Peyer's patch (tissue), 4 donors: ENCODE results near the gene CARD14. TPM values are rescaled to one million over a fixed set of nuclear protein-coding genes. Genes with fewer than 3 reads are reported as not detected.
"Not testable (repeated sequence)": the region's sequence is repeated elsewhere in the genome, so short reads cannot be mapped to it uniquely, and the experiment has no call there.

ENCODE experiments used
- DNase-seq, 3 donors: peaks; one replicate each; pipeline ENCODE4 v3.0.0-alpha.2; 2017 to 2019
- H3K27ac ChIP-seq, 4 donors: fragments of 200-600 bp; sonication (generic); one replicate each; pipeline ENCODE4 v1.5.1; 2016 to 2019
- H3K27me3 ChIP-seq, 2 donors: fragments of 200-600 bp; sonication (generic); one replicate each; pipeline ENCODE4 v1.5.1; 2019
- H3K36me3 ChIP-seq, 3 donors: fragments of 200-600 bp; sonication (generic); one replicate each; pipeline ENCODE4 v1.5.1; 2016 to 2019
- H3K4me1 ChIP-seq, 4 donors: fragments of 200-600 bp; sonication (generic); one replicate each; pipeline ENCODE4 v1.5.1; 2016 to 2019
- H3K4me3 ChIP-seq, 4 donors: fragments of 200-600 bp; sonication (generic); 1 replicate in 3 of 4; 2 replicates in 1 of 4; pipeline ENCODE4 v1.5.1; 2016 to 2019; ENCODE audit warnings: mild to moderate bottlenecking in 1 of 4
- H3K9me3 ChIP-seq, 4 donors: fragments of 200-600 bp; sonication (generic); one replicate each; pipeline ENCODE4 v1.5.1; 2016 to 2019; ENCODE audit warnings: mild to moderate bottlenecking in 1 of 4
- CTCF ChIP-seq, 6 experiments: fragments of 450-650 bp in 4 of 6; fragments of 200-600 bp in 2 of 6; sonication (generic) in 1 of 6; IDR thresholded peaks; one replicate each; pipeline ENCODE4 v1.5.1; 2017 to 2019; ENCODE audit warnings: antibody characterized with exemption in 6 of 6, mild to moderate bottlenecking in 3 of 6, moderate library complexity in 1 of 6
- POLR2A ChIP-seq, 2 donors: fragments of 450-650 bp; IDR thresholded peaks; one replicate each; pipeline ENCODE4 v1.5.1; 2017; ENCODE audit warnings: antibody characterized with exemption in 2 of 2, mild to moderate bottlenecking in 2 of 2, moderate library complexity in 2 of 2
- small RNA-seq, 2 donors: library from RNA; depleted of rRNA; stranded (forward); fragments of <200 nt; gene quantifications; one replicate each; pipeline ENCODE3, GENCODE V24; 2016
- total RNA-seq, 4 donors: library from RNA; depleted of rRNA; stranded (reverse); fragments of >200 nt; gene quantifications; one replicate each; pipeline ENCODE4 v1.1.0, GENCODE V29; 2016

The CARD14 gene
- total RNA-seq, 4 donors from 2014 or later = 0.94 to 5.4 (median 2.6) TPM

DNA sequence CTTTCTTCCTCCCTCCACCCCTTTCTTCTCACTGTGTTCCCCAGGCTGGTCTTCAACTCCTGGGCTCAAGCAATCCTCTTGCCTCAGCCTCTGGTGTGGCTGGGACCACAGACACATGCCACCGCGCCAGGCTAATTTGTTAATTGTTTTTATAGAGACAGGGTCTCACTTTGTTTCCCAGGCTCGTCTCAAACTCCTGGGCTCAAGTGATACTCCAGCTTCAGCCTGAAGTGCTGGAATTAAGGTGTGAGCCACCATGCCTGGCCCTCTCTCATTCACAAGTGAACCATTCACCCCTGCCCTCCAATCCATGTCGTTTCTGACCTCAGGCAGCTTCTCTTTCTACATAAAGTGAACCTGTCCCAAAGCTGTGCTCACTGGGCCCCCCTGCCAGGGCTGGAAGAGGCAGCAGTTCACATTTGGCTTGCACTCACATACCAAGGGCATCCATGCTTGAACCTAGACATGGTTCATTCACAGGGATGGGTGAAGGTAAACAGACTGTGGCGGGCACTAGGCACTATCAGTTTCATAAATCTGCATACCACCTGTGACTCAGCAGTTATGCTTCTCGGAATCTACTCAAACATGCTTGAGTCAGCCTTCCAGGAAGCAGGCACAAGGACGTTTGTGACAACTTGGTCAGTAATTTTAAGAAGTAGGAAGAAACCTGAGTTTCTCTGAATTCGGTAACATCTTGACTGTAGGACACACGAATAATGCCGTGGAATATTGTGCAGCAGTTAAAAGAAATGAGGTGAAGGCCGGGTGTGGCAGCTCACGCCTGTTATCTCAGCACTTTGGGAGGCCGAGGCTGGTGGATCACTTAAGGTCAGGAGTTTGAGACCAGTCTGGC, 84.8 kb downstream of the CARD14 start:
- Histone ChIP-seq H3K4me3 (no peak overlapping the region), H3K9me3 (no peaks in the 10 kb centered on the region), H3K4me1 (peaks cover 0 to 16% (median 2%) of the 10 kb centered on the region in 4 donors), H3K27me3 (no peaks in the 10 kb centered on the region), H3K27ac (peak overlapping the region in 3 of 4 donors; percentile 46 to 77 (median 50)), H3K36me3 (peaks cover 0 to 8% (median 0%) of the 10 kb centered on the region in 3 donors)
- DNase-seq = peak in 2 of 3 donors; percentile 50 to 70
- no peak for TF ChIP-seq CTCF (IDR thresholded peaks at IDR 0.05)
- TF ChIP-seq POLR2A (IDR thresholded peaks at IDR 0.05) = no peak

DNA sequence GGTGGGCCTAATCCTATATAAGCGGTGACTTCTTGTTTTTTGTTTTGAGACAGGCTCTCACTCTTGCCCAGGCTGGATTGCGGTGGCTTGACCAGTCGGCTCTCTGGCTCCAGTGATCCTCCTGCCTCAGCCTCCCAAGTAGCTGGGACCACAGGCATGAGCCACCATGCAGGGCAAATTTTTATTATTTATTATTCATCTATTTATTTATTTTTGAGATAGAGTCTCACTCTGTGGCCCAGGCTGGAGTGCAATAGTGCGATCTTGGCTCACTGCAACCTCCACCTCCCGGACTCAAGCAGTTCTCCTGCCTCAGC, 86.2 kb downstream of the CARD14 start:
- Histone ChIP-seq H3K36me3 (peaks cover 0 to 5% (median 0%) of the 10 kb centered on the region in 3 donors), H3K4me3 (no peak overlapping the region), H3K9me3 (no peaks in the 10 kb centered on the region), H3K27me3 (no peaks in the 10 kb centered on the region), H3K27ac (no peak overlapping the region), H3K4me1 (peaks cover 0 to 16% (median 2%) of the 10 kb centered on the region in 4 donors)
- no peak for DNase-seq
- TF ChIP-seq POLR2A (IDR thresholded peaks at IDR 0.05) = no peak
- TF ChIP-seq CTCF (IDR thresholded peaks at IDR 0.05) = no peak

DNA sequence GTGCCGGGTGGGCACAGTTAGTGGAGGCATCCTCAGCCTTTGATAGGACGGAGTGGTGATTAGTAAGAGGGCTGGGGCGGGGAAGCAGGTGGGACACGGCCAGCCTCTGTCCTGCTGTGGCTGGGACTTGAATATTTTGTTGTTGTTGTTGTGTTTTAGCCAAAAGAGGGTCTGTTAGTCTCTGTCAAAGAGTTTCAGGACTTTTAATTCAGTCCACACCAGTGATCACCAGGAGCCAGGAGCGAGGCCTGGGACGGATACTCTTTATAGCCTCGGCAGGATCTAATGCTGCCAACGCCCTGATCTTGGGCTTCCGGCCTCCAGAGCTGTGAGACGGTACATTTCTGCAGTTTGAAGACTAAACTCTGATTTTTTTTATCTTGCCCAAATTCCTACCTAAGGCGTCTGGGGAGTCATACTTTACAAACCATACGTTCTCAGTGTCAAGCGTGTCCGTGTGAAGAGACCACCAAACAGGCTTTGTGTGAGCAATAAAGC, 87.9 kb downstream of the CARD14 start:
- DNase-seq = peak in 1 of 3 donors; percentile 59
- Histone ChIP-seq H3K27me3 (no peaks in the 10 kb centered on the region), H3K4me3 (no peak overlapping the region), H3K4me1 (peaks cover 0 to 29% (median 8%) of the 10 kb centered on the region in 4 donors), H3K9me3 (no peaks in the 10 kb centered on the region), H3K27ac (peak overlapping the region in 2 of 4 donors; percentile 27 to 45), H3K36me3 (no peaks in the 10 kb centered on the region)
- TF ChIP-seq CTCF (IDR thresholded peaks at IDR 0.05) = no peak
- TF ChIP-seq POLR2A (IDR thresholded peaks at IDR 0.05) = no peak

- peaks cover 0 to 35% (median 14%) of the 10 kb centered on the region in 4 donors for H3K4me1 ChIP-seq
- not testable (repeated sequence) for H3K36me3 ChIP-seq, H3K27me3 ChIP-seq, H3K9me3 ChIP-seq, H3K4me3 ChIP-seq, DNase-seq
- peak overlapping the region in 1 of 4 donors; percentile 45 for H3K27ac ChIP-seq
These were observed 88.5 kb downstream of the CARD14 start for GRCh38 chr17:80258296-80258695.

Small RNA genes within 50 kb of the gene (small RNA-seq; reads per million reads assigned to genes)
- 0 reads per million in 2 donors for gene AC087741.2

Other genes starting within 250 kb of the CARD14 start
- gene TBC1D16, start 134.2 kb upstream of the CARD14 start, total RNA-seq = 10 to 100 TPM; 11.9 to 29.7 (median 22.2) TPM
- gene CCDC40, start 133.4 kb upstream of the CARD14 start, total RNA-seq = 10 to 100 TPM in 2 of 4 donors, 1 to 10 TPM in 2; 2.8 to 54.5 (median 7.8) TPM
- 10 to 100 TPM; 33.8 to 88.1 (median 42.3) TPM for gene GAA, start 68.4 kb upstream of the CARD14 start, total RNA-seq
- 10 to 100 TPM; 29.0 to 66.8 (median 46.1) TPM for gene EIF4A3, start 22.9 kb upstream of the CARD14 start, total RNA-seq
- gene SGSH, start 50.3 kb downstream of the CARD14 start, total RNA-seq = 100 to 1,000 TPM in 1 of 4 donors, 10 to 100 TPM in 3; 37.8 to 114 (median 60.6) TPM
- gene SLC26A11, start 50.4 kb downstream of the CARD14 start, total RNA-seq = 10 to 100 TPM; 28.1 to 42.9 (median 33.1) TPM
- 100 to 1,000 TPM; 187 to 404 (median 293) TPM for gene RNF213, start 90.8 kb downstream of the CARD14 start, total RNA-seq
- 10 to 100 TPM; 13.2 to 72.6 (median 36.8) TPM for gene ENDOV, start 245.1 kb downstream of the CARD14 start, total RNA-seq